HEK293 (cell line): ENCODE data around the gene SORCS3.

Experiments used
- CTCF ChIA-PET: fragments of 350-600 bp; formaldehyde crosslinking; extraction: SDS; loops from one replicate; lab custom pipeline; 2021; ENCODE audit warnings: antibody characterized with exemption; lab: Yijun Ruan, JAX
- POLR2A ChIA-PET: fragments of 300-600 bp; formaldehyde crosslinking; extraction: SDS; loops from one replicate; lab custom pipeline; 2020; ENCODE audit warnings: antibody characterized with exemption, inconsistent platforms; lab: Yijun Ruan, JAX
- H3K27ac ChIP-seq: fragments of 200-500 bp; sonication (Bioruptor generic); 2 replicates; pipeline ENCODE4 v1.5.1; 2014; ENCODE audit warnings: low read depth, low read length, control low read depth, inconsistent platforms; ENCODE audit errors: extremely low read depth
- H3K36me3 ChIP-seq, 2 experiments: fragments of 200-500 bp in 1 of 2; sonication (Bioruptor generic) in 1 of 2; 1 replicate in 1 of 2; 2 replicates in 1 of 2; pipeline ENCODE4 v1.5.1; 2014 to 2017; ENCODE audit warnings: inconsistent platforms in 2 of 2, low read length in 2 of 2; ENCODE audit not compliant: control insufficient read depth in 2 of 2, insufficient read depth in 1 of 2
- H3K4me1 ChIP-seq: fragments of 200-500 bp; sonication (Bioruptor generic); 2 replicates; pipeline ENCODE4 v1.5.1; 2014; ENCODE audit warnings: mild to moderate bottlenecking, low read length, inconsistent platforms; ENCODE audit not compliant: control insufficient read depth, insufficient read depth
- H3K4me3 ChIP-seq: 2 replicates; pipeline ENCODE4 v1.5.1; 2011; ENCODE audit warnings: low read depth, mild to moderate bottlenecking, control low read depth, low read length, moderate library complexity
- H3K9me3 ChIP-seq: fragments of 200-500 bp; sonication (Bioruptor generic); 2 replicates; pipeline ENCODE4 v1.5.1; 2014; ENCODE audit warnings: low read depth, low read length, inconsistent platforms; ENCODE audit not compliant: control insufficient read depth, insufficient read depth
- AEBP2 ChIP-seq: fragments of 450-650 bp; formaldehyde crosslinking; IDR thresholded peaks from 2 replicates; pipeline ENCODE4 v1.5.1; 2016; ENCODE audit warnings: missing biosample characterization, missing genetic modification characterization, borderline replicate concordance
- ATF2 ChIP-seq: fragments of 450-650 bp; formaldehyde crosslinking; IDR thresholded peaks from 2 replicates; pipeline ENCODE4 v1.5.1; 2016; ENCODE audit warnings: missing biosample characterization, missing genetic modification characterization, low read depth
- CTCF ChIP-seq: fragments of 450-650 bp; formaldehyde crosslinking; IDR thresholded peaks from 2 replicates; pipeline ENCODE4 v1.5.1; 2016; ENCODE audit warnings: missing biosample characterization, missing genetic modification characterization
- GLIS2 ChIP-seq: fragments of 450-650 bp; formaldehyde crosslinking; IDR thresholded peaks from 2 replicates; pipeline ENCODE4 v1.5.1; 2016; ENCODE audit warnings: missing biosample characterization, missing genetic modification characterization
- HOXA7 ChIP-seq: sonication (generic); formaldehyde crosslinking; IDR thresholded peaks from 2 replicates; pipeline ENCODE4 v1.8.1; 2022; ENCODE audit warnings: missing genetic modification reagents, borderline replicate concordance
- MYNN ChIP-seq: fragments of 450-650 bp; formaldehyde crosslinking; IDR thresholded peaks from 2 replicates; pipeline ENCODE4 v1.5.1; 2016; ENCODE audit warnings: missing biosample characterization, missing genetic modification characterization, borderline replicate concordance
- SP3 ChIP-seq: fragments of 450-650 bp; formaldehyde crosslinking; IDR thresholded peaks from 2 replicates; pipeline ENCODE4 v1.5.1; 2016; ENCODE audit warnings: missing biosample characterization, missing genetic modification characterization
- TCF7L2 ChIP-seq: IDR thresholded peaks from 2 replicates; pipeline ENCODE4 v1.6.1; 2011; ENCODE audit warnings: low read depth, mild to moderate bottlenecking, inconsistent platforms, low read length, moderate library complexity, borderline replicate concordance
- TSHZ1 ChIP-seq: fragments of 450-650 bp; formaldehyde crosslinking; IDR thresholded peaks from 2 replicates; pipeline ENCODE4 v1.5.1; 2016; ENCODE audit warnings: missing biosample characterization, missing genetic modification characterization, borderline replicate concordance
- YY2 ChIP-seq: fragments of 450-650 bp; formaldehyde crosslinking; IDR thresholded peaks from 2 replicates; pipeline ENCODE4 v1.5.1; 2016; ENCODE audit warnings: missing biosample characterization, missing genetic modification characterization
- ZBTB17 ChIP-seq: fragments of 450-650 bp; formaldehyde crosslinking; IDR thresholded peaks from 2 replicates; pipeline ENCODE4 v1.5.1; 2016; ENCODE audit warnings: missing biosample characterization, missing genetic modification characterization
- ZBTB8A ChIP-seq: fragments of 450-650 bp; formaldehyde crosslinking; IDR thresholded peaks from 2 replicates; pipeline ENCODE4 v1.5.1; 2016; ENCODE audit warnings: missing biosample characterization, missing genetic modification characterization
- ZFHX2 ChIP-seq: fragments of 450-650 bp; formaldehyde crosslinking; conservative IDR thresholded peaks from 2 replicates; pipeline ENCODE4 v1.5.1; 2016; ENCODE audit warnings: missing biosample characterization, missing genetic modification characterization
- ZIC2 ChIP-seq: fragments of 450-650 bp; formaldehyde crosslinking; IDR thresholded peaks from 2 replicates; pipeline ENCODE4 v1.5.1; 2016; ENCODE audit warnings: missing biosample characterization, missing genetic modification characterization
- ZNF133 ChIP-seq: fragments of 450-650 bp; formaldehyde crosslinking; IDR thresholded peaks from 2 replicates; pipeline ENCODE4 v1.5.1; 2016; ENCODE audit warnings: missing biosample characterization, missing genetic modification characterization
- ZNF155 ChIP-seq: fragments of 450-650 bp; formaldehyde crosslinking; IDR thresholded peaks from 2 replicates; pipeline ENCODE4 v1.5.1; 2016; ENCODE audit warnings: missing biosample characterization, missing genetic modification characterization
- ZNF2 ChIP-seq: fragments of 450-650 bp; formaldehyde crosslinking; IDR thresholded peaks from 2 replicates; pipeline ENCODE4 v1.5.1; 2016; ENCODE audit warnings: missing biosample characterization, missing genetic modification characterization
- ZNF211 ChIP-seq: fragments of 450-650 bp; formaldehyde crosslinking; IDR thresholded peaks from 2 replicates; pipeline ENCODE4 v1.5.1; 2016; ENCODE audit warnings: low read depth, missing biosample characterization, missing genetic modification characterization
- ZNF223 ChIP-seq: fragments of 450-650 bp; formaldehyde crosslinking; IDR thresholded peaks from 2 replicates; pipeline ENCODE4 v1.5.1; 2016; ENCODE audit warnings: missing biosample characterization, missing genetic modification characterization
- ZNF423 ChIP-seq: fragments of 450-650 bp; formaldehyde crosslinking; IDR thresholded peaks from 2 replicates; pipeline ENCODE4 v1.5.1; 2016; ENCODE audit warnings: missing biosample characterization, missing genetic modification characterization
- ZNF48 ChIP-seq: fragments of 450-650 bp; formaldehyde crosslinking; IDR thresholded peaks from 2 replicates; pipeline ENCODE4 v1.5.1; 2016; ENCODE audit warnings: missing biosample characterization, missing genetic modification characterization
- ZNF529 ChIP-seq: fragments of 450-650 bp; formaldehyde crosslinking; IDR thresholded peaks from 2 replicates; pipeline ENCODE4 v1.5.1; 2017; ENCODE audit warnings: missing genetic modification characterization, missing biosample characterization; ENCODE audit not compliant: insufficient replicate concordance
- ZNF558 ChIP-seq: fragments of 450-650 bp; formaldehyde crosslinking; IDR thresholded peaks from 2 replicates; pipeline ENCODE4 v1.5.1; 2016; ENCODE audit warnings: missing biosample characterization, missing genetic modification characterization
- ZNF571 ChIP-seq: fragments of 450-650 bp; formaldehyde crosslinking; IDR thresholded peaks from 2 replicates; pipeline ENCODE4 v1.5.0; 2017; ENCODE audit warnings: missing biosample characterization, missing genetic modification characterization
- ZNF610 ChIP-seq: fragments of 450-650 bp; formaldehyde crosslinking; IDR thresholded peaks from 2 replicates; pipeline ENCODE4 v1.5.1; 2016; ENCODE audit warnings: missing biosample characterization, missing genetic modification characterization, borderline replicate concordance

Gene SORCS3

GRCh38 chr10:105109164-105109563, 468.1 kb downstream of the SORCS3 start:
- Histone ChIP-seq H3K27ac (no peak overlapping the region), H3K9me3 (no peaks in the 10 kb centered on the region), H3K4me1 (no peaks in the 10 kb centered on the region), H3K4me3 (no peak overlapping the region), H3K36me3 (no peaks in the 10 kb centered on the region)
- POLR2A ChIA-PET = no interaction called here
- CTCF ChIA-PET = no interaction called here
- TF ChIP-seq ATF2 (tag by site-specific recombination) = peak; percentile 41; the same call in 1 of the 2 replicates
- no peak for TF ChIP-seq ZBTB17

- no peak overlapping the region for H3K27ac ChIP-seq
- POLR2A ChIA-PET = no interaction called here
- no peak for TF ChIP-seq ZNF48 (tag by site-specific recombination)
- TF ChIP-seq ZIC2 (tag by site-specific recombination) = no peak
- TF ChIP-seq ZNF2 = no peak
- no peak for TF ChIP-seq ZNF558
- no peak for TF ChIP-seq ZNF571 (tag by site-specific recombination)
- TF ChIP-seq AEBP2 (tag by site-specific recombination) = no peak
- no peak for TF ChIP-seq ZNF133 (tag by site-specific recombination)
- TF ChIP-seq YY2 = no peak
- TF ChIP-seq MYNN = no peak
- TF ChIP-seq GLIS2 (tag by site-specific recombination) = no peak
- no peak for TF ChIP-seq ZNF223
- TF ChIP-seq ZBTB8A = no peak
- TF ChIP-seq ZNF529 (tag by site-specific recombination) = no peak
- TF ChIP-seq CTCF = no peak
- no peak for TF ChIP-seq ZNF155 (tag by site-specific recombination)
- TF ChIP-seq TCF7L2 = no peak
- TF ChIP-seq ZNF610 (tag by site-specific recombination) = no peak
- TF ChIP-seq, all 188 proteins: peak for 0
- H3K4me1 ChIP-seq = no peaks in the 10 kb centered on the region
- no peaks in the 10 kb centered on the region for H3K36me3 ChIP-seq
- CTCF ChIA-PET = no interaction called here
- H3K9me3 ChIP-seq = no peaks in the 10 kb centered on the region
- no peak overlapping the region for H3K4me3 ChIP-seq
Measured at GRCh38 chr10:105112862-105113261, 471.8 kb downstream of the SORCS3 start.

- H3K4me3 ChIP-seq = no peak overlapping the region
- H3K27ac ChIP-seq = no peak overlapping the region
- CTCF ChIA-PET = no interaction called here
- POLR2A ChIA-PET = no interaction called here
- H3K36me3 ChIP-seq = no peaks in the 10 kb centered on the region
- no peaks in the 10 kb centered on the region for H3K4me1 ChIP-seq
- H3K9me3 ChIP-seq = no peaks in the 10 kb centered on the region
- TF ChIP-seq ZNF423 (tag by site-specific recombination) (no peak), HOXA7 (no peak), ZFHX2 (tag by site-specific recombination) (no peak), ZNF558 (no peak), ZBTB8A (no peak), TSHZ1 (tag by site-specific recombination) (no peak), SP3 (tag by site-specific recombination) (no peak), TCF7L2 (no peak), ZNF211 (no peak), ZNF133 (tag by site-specific recombination) (no peak)
Measured at GRCh38 chr10:105113666-105114065, 472.6 kb downstream of the SORCS3 start.
